ENCODE data around the gene STXBP6. TPM values are rescaled to one million over a fixed set of nuclear protein-coding genes. Genes with fewer than 3 reads are reported as not detected.

Gene STXBP6
- total and polyA plus RNA-seq, 7 experiments from 2014 or later: not detected

GRCh38 chr14:24794644-24795305, 255.2 kb downstream of the STXBP6 start:
- H3K4me3 Mint-ChIP-seq: no peak overlapping the region
- peaks cover 4 to 43% (median 30%) of the 10 kb centered on the region in 5 donors for H3K27me3 Mint-ChIP-seq
- no peak overlapping the region for H3K27ac Mint-ChIP-seq
- H3K4me3 ChIP-seq (ENCODE audit: low read length): no peak overlapping the region
- no peaks in the 10 kb centered on the region for H3K36me3 Mint-ChIP-seq
- no peaks in the 10 kb centered on the region for H3K36me3 ChIP-seq (ENCODE audit: control insufficient read depth in 2 of 3, insufficient read depth in 3 of 3, low read length in 3 of 3)
- peaks cover 0 to 7% (median 0%) of the 10 kb centered on the region in 7 donors for H3K4me1 Mint-ChIP-seq
- DNase-seq (no peak), ATAC-seq (no peak)
- H3K27me3 ChIP-seq (ENCODE audit: control insufficient read depth in 2 of 2, insufficient read depth in 2 of 2, low read length in 2 of 2): peaks cover 0 to 3% of the 10 kb centered on the region in 2 donors
- no peaks in the 10 kb centered on the region for H3K9me3 ChIP-seq (ENCODE audit: control insufficient read depth in 2 of 3, low read length in 3 of 3)
- H3K4me1 ChIP-seq (ENCODE audit: control insufficient read depth in 2 of 2, insufficient read depth in 2 of 2, low read length in 2 of 2): no peaks in the 10 kb centered on the region
- no peak overlapping the region for H3K27ac ChIP-seq (ENCODE audit: low read depth, low read length)
- ChIA-PET POLR2A (no interaction called here), CTCF (no interaction called here)
- intact Hi-C loops (cut with micrococcal nuclease): no loop called here
- H3K9me3 Mint-ChIP-seq: peaks cover 0 to 6% (median 0%) of the 10 kb centered on the region in 11 donors

GRCh38 chr14:24790196-24790595, 259.8 kb downstream of the STXBP6 start:
- ATAC-seq (no peak), DNase-seq (no peak)
- no peaks in the 10 kb centered on the region for H3K36me3 Mint-ChIP-seq
- H3K9me3 ChIP-seq (ENCODE audit: control insufficient read depth in 2 of 3, low read length in 3 of 3): no peaks in the 10 kb centered on the region
- H3K4me3 ChIP-seq (ENCODE audit: low read length): no peak overlapping the region
- ChIA-PET POLR2A (no interaction called here), CTCF (no interaction called here)
- intact Hi-C loops (cut with micrococcal nuclease): no loop called here
- no peak overlapping the region for H3K27ac Mint-ChIP-seq
- no peaks in the 10 kb centered on the region for H3K36me3 ChIP-seq (ENCODE audit: control insufficient read depth in 2 of 3, insufficient read depth in 3 of 3, low read length in 3 of 3)
- H3K4me1 ChIP-seq (ENCODE audit: control insufficient read depth in 2 of 2, insufficient read depth in 2 of 2, low read length in 2 of 2): no peaks in the 10 kb centered on the region
- H3K9me3 Mint-ChIP-seq: peaks cover 0 to 6% (median 0%) of the 10 kb centered on the region in 11 donors
- no peak overlapping the region for H3K27ac ChIP-seq (ENCODE audit: low read depth, low read length)
- peaks cover 0 to 2% (median 0%) of the 10 kb centered on the region in 7 donors for H3K4me1 Mint-ChIP-seq
- no peak overlapping the region for H3K4me3 Mint-ChIP-seq
- peaks cover 0 to 3% of the 10 kb centered on the region in 2 donors for H3K27me3 ChIP-seq (ENCODE audit: control insufficient read depth in 2 of 2, insufficient read depth in 2 of 2, low read length in 2 of 2)
- peaks cover 12 to 55% (median 35%) of the 10 kb centered on the region in 5 donors for H3K27me3 Mint-ChIP-seq

GRCh38 chr14:24789378-24789884, 260.5 kb downstream of the STXBP6 start:
- ATAC-seq: no peak
- H3K36me3 Mint-ChIP-seq: no peaks in the 10 kb centered on the region
- Histone ChIP-seq H3K36me3 (ENCODE audit: control insufficient read depth in 2 of 3, insufficient read depth in 3 of 3, low read length in 3 of 3) (no peaks in the 10 kb centered on the region), H3K4me1 (ENCODE audit: control insufficient read depth in 2 of 2, insufficient read depth in 2 of 2, low read length in 2 of 2) (no peaks in the 10 kb centered on the region), H3K9me3 (ENCODE audit: control insufficient read depth in 2 of 3, low read length in 3 of 3) (no peaks in the 10 kb centered on the region), H3K4me3 (ENCODE audit: low read length) (no peak overlapping the region), H3K27ac (ENCODE audit: low read depth, low read length) (no peak overlapping the region), H3K27me3 (ENCODE audit: control insufficient read depth in 2 of 2, insufficient read depth in 2 of 2, low read length in 2 of 2) (peaks cover 0 to 3% of the 10 kb centered on the region in 2 donors)
- POLR2A ChIA-PET: no interaction called here
- CTCF ChIA-PET: no interaction called here
- no peak for DNase-seq
- H3K27ac Mint-ChIP-seq: no peak overlapping the region
- H3K4me3 Mint-ChIP-seq: no peak overlapping the region
- intact Hi-C loops (cut with micrococcal nuclease): no loop called here
- H3K27me3 Mint-ChIP-seq: peaks cover 12 to 51% (median 32%) of the 10 kb centered on the region in 5 donors
- peaks cover 0 to 6% (median 0%) of the 10 kb centered on the region in 11 donors for H3K9me3 Mint-ChIP-seq
- H3K4me1 Mint-ChIP-seq: no peaks in the 10 kb centered on the region

GRCh38 chr14:24785698-24786097, 264.2 kb downstream of the STXBP6 start:
- H3K27ac Mint-ChIP-seq: no peak overlapping the region
- no peak overlapping the region for H3K4me3 Mint-ChIP-seq
- ChIA-PET POLR2A (no interaction called here), CTCF (no interaction called here)
- peaks cover 12 to 28% (median 17%) of the 10 kb centered on the region in 5 donors for H3K27me3 Mint-ChIP-seq
- H3K9me3 Mint-ChIP-seq: peaks cover 0 to 1% (median 0%) of the 10 kb centered on the region in 11 donors
- Histone ChIP-seq H3K36me3 (ENCODE audit: control insufficient read depth in 2 of 3, insufficient read depth in 3 of 3, low read length in 3 of 3) (no peaks in the 10 kb centered on the region), H3K9me3 (ENCODE audit: control insufficient read depth in 2 of 3, low read length in 3 of 3) (no peaks in the 10 kb centered on the region), H3K27me3 (ENCODE audit: control insufficient read depth in 2 of 2, insufficient read depth in 2 of 2, low read length in 2 of 2) (no peaks in the 10 kb centered on the region), H3K4me1 (ENCODE audit: control insufficient read depth in 2 of 2, insufficient read depth in 2 of 2, low read length in 2 of 2) (no peaks in the 10 kb centered on the region), H3K4me3 (ENCODE audit: low read length) (no peak overlapping the region), H3K27ac (ENCODE audit: low read depth, low read length) (no peak overlapping the region)
- no peaks in the 10 kb centered on the region for H3K36me3 Mint-ChIP-seq
- no peak for ATAC-seq
- no peaks in the 10 kb centered on the region for H3K4me1 Mint-ChIP-seq
- DNase-seq: no peak
- intact Hi-C loops (cut with micrococcal nuclease): no loop called here

- H3K4me3 ChIP-seq (ENCODE audit: low read length): no peak overlapping the region
- H3K27me3 ChIP-seq (ENCODE audit: control insufficient read depth in 2 of 2, insufficient read depth in 2 of 2, low read length in 2 of 2): no peaks in the 10 kb centered on the region
- ATAC-seq (no peak), DNase-seq (no peak)
- Mint-ChIP-seq H3K27me3 (peaks cover 10 to 26% (median 22%) of the 10 kb centered on the region in 5 donors), H3K4me1 (no peaks in the 10 kb centered on the region), H3K27ac (no peak overlapping the region), H3K36me3 (no peaks in the 10 kb centered on the region), H3K4me3 (no peak overlapping the region), H3K9me3 (peaks cover 0 to 1% (median 0%) of the 10 kb centered on the region in 11 donors)
- POLR2A ChIA-PET: no interaction called here
- no peaks in the 10 kb centered on the region for H3K9me3 ChIP-seq (ENCODE audit: control insufficient read depth in 2 of 3, low read length in 3 of 3)
- H3K4me1 ChIP-seq (ENCODE audit: control insufficient read depth in 2 of 2, insufficient read depth in 2 of 2, low read length in 2 of 2): no peaks in the 10 kb centered on the region
- H3K36me3 ChIP-seq (ENCODE audit: control insufficient read depth in 2 of 3, insufficient read depth in 3 of 3, low read length in 3 of 3): no peaks in the 10 kb centered on the region
- CTCF ChIA-PET: no interaction called here
- intact Hi-C loops (cut with micrococcal nuclease): no loop called here
- H3K27ac ChIP-seq (ENCODE audit: low read depth, low read length): no peak overlapping the region
Measured at GRCh38 chr14:24784981-24785380, 265.0 kb downstream of the STXBP6 start.

GRCh38 chr14:24783791-24784190, 266.2 kb downstream of the STXBP6 start:
- ChIA-PET CTCF (no interaction called here), POLR2A (no interaction called here)
- no peaks in the 10 kb centered on the region for H3K36me3 Mint-ChIP-seq
- intact Hi-C loops (cut with micrococcal nuclease): no loop called here
- H3K4me3 ChIP-seq (ENCODE audit: low read length): no peak overlapping the region
- no peaks in the 10 kb centered on the region for H3K4me1 Mint-ChIP-seq
- H3K27me3 ChIP-seq (ENCODE audit: control insufficient read depth in 2 of 2, insufficient read depth in 2 of 2, low read length in 2 of 2): no peaks in the 10 kb centered on the region
- no peaks in the 10 kb centered on the region for H3K4me1 ChIP-seq (ENCODE audit: control insufficient read depth in 2 of 2, insufficient read depth in 2 of 2, low read length in 2 of 2)
- DNase-seq (no peak), ATAC-seq (no peak)
- no peak overlapping the region for H3K27ac ChIP-seq (ENCODE audit: low read depth, low read length)
- H3K9me3 ChIP-seq (ENCODE audit: control insufficient read depth in 2 of 3, low read length in 3 of 3): no peaks in the 10 kb centered on the region
- H3K27me3 Mint-ChIP-seq: peaks cover 6 to 22% (median 20%) of the 10 kb centered on the region in 5 donors
- peaks cover 0 to 1% (median 0%) of the 10 kb centered on the region in 11 donors for H3K9me3 Mint-ChIP-seq
- no peak overlapping the region for H3K4me3 Mint-ChIP-seq
- no peak overlapping the region for H3K27ac Mint-ChIP-seq
- H3K36me3 ChIP-seq (ENCODE audit: control insufficient read depth in 2 of 3, insufficient read depth in 3 of 3, low read length in 3 of 3): no peaks in the 10 kb centered on the region

- H3K36me3 ChIP-seq (ENCODE audit: control insufficient read depth in 2 of 3, insufficient read depth in 3 of 3, low read length in 3 of 3): no peaks in the 10 kb centered on the region
- peaks cover 0 to 13% (median 11%) of the 10 kb centered on the region in 5 donors for H3K27me3 Mint-ChIP-seq
- no peak for DNase-seq
Measured at GRCh38 chr14:24780281-24780680, 269.7 kb downstream of the STXBP6 start.

More at GRCh38 chr14:24780281-24780680, 269.7 kb downstream of the STXBP6 start:
- H3K9me3 Mint-ChIP-seq: peaks cover 0 to 2% (median 0%) of the 10 kb centered on the region in 11 donors
- Histone ChIP-seq H3K27ac (ENCODE audit: low read depth, low read length) (no peak overlapping the region), H3K4me1 (ENCODE audit: control insufficient read depth in 2 of 2, insufficient read depth in 2 of 2, low read length in 2 of 2) (no peaks in the 10 kb centered on the region), H3K27me3 (ENCODE audit: control insufficient read depth in 2 of 2, insufficient read depth in 2 of 2, low read length in 2 of 2) (no peaks in the 10 kb centered on the region), H3K4me3 (ENCODE audit: low read length) (no peak overlapping the region), H3K9me3 (ENCODE audit: control insufficient read depth in 2 of 3, low read length in 3 of 3) (no peaks in the 10 kb centered on the region)
- ATAC-seq: no peak
- no peaks in the 10 kb centered on the region for H3K36me3 Mint-ChIP-seq
- no peaks in the 10 kb centered on the region for H3K4me1 Mint-ChIP-seq
- H3K27ac Mint-ChIP-seq: no peak overlapping the region
- no peak overlapping the region for H3K4me3 Mint-ChIP-seq
- POLR2A ChIA-PET: no interaction called here
- intact Hi-C loops (cut with micrococcal nuclease): no loop called here
- CTCF ChIA-PET: no interaction called here
